ENCODE data around the gene CAPZA2. TPM values are rescaled to one million over a fixed set of nuclear protein-coding genes. Genes with fewer than 3 reads are reported as not detected.

CAPZA2 gene
- total RNA-seq: 73.8 and 119 TPM in 2 replicates

GRCh38 chr7:116862234-116862950, at the start of gene CAPZA2:
Gene CAPZA2, plus strand, starts transcription at chr7:116862587. Its CDS starts 25 bp downstream, at chr7:116862612.

GRCh38 chr7:116953372-116953905, 91.1 kb downstream of the CAPZA2 start, which contains the start of gene ST7:
Gene ST7, plus strand, starts transcription at chr7:116953501. Its CDS starts 40 bp downstream, at chr7:116953541.

Other genes starting within 250 kb of the CAPZA2 start
- gene MET, start 190.4 kb upstream of the CAPZA2 start, total RNA-seq: 0.23 and 8.9 TPM in 2 replicates
- gene ST7, start 90.9 kb downstream of the CAPZA2 start, total RNA-seq: 17.3 and 31.7 TPM in 2 replicates